Measurements from ENCODE around the gene NLRP6.
A peak's percentile ranks its signal among the peaks of the same experiment; 100 is the strongest.
"Not testable (repeated sequence)": the region's sequence is repeated elsewhere in the genome, so short reads cannot be mapped to it uniquely, and the experiment has no call there.

Gene NLRP6

GRCh38 chr11:326842-327580, 48.8 kb downstream of the NLRP6 start:
- peak; percentile 47 for DNase-seq

GRCh38 chr11:327581-327923, 49.3 kb downstream of the NLRP6 start:
- no peak for DNase-seq

- no peak for DNase-seq
Measured at GRCh38 chr11:328012-328411, 49.8 kb downstream of the NLRP6 start.

GRCh38 chr11:328516-329100, 50.4 kb downstream of the NLRP6 start:
- not testable (repeated sequence) for DNase-seq

- no peak for DNase-seq
Measured at GRCh38 chr11:329886-330253, 51.7 kb downstream of the NLRP6 start.

- no peak for DNase-seq
Measured at GRCh38 chr11:330307-330693, 52.1 kb downstream of the NLRP6 start.

- no peak for DNase-seq
Measured at GRCh38 chr11:330694-331357, 52.6 kb downstream of the NLRP6 start.

- DNase-seq, result no peak
Measured at GRCh38 chr11:331358-332060, 53.3 kb downstream of the NLRP6 start.

GRCh38 chr11:332651-333480, 54.7 kb downstream of the NLRP6 start:
- DNase-seq, result no peak

GRCh38 chr11:333616-334263, 55.5 kb downstream of the NLRP6 start:
- not testable (repeated sequence) for DNase-seq

GRCh38 chr11:334264-334994, 56.2 kb downstream of the NLRP6 start:
- DNase-seq, result no peak

Measured in activated naive CD4-positive, alpha-beta T cell treated with Interleukin-2 at 50 U/mL for 16 hours (primary cell).